Smooth muscle cell of the brain vasculature (primary cell): Measurements from ENCODE around the gene MRPS34.

Source experiments
- DNase-seq: peaks from one replicate; pipeline ENCODE4 v3.0.0-alpha.2; 2012; ENCODE audit warnings: low read depth, low spot score

Gene MRPS34

DNA sequence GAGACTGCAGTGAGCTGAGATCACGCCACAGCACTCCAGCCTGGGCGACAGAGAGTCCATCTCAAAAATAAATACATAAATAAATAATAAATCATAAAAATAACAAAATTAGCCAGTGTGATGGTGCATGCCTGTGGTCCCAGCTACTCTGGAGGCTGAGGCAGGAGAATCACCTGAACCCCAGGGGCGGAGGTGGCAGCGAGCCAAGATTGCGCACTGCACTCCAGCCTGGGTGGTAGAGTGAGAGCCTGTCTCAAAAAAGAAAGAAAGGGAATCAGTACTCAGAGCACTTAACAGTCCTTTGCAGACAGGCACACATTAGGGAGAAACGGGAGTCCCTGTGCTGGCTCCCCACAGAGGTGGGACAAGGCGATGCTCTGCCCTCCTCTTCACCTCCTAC lies 41.9 kb downstream of the MRPS34 start:
- DNase-seq = no peak

DNA sequence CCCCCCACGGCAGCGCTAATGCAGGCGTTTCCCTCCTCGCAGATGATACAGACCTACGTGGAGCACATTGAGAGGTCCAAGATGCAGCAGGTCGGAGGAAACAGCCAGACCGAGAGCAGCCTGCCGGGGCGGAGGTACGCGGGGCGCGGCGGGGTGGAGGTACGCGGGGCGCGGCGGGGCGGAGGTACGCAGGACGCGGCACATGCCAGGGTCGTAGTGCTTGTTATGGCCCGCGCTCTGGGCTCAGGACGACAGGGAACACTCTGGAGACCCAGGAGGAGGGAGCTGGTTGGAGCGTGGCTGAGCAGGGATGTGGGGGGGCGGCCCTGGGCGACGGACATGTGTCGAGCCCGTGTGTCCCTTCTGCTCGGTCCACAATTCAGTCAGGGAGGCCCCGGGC lies 43.5 kb downstream of the MRPS34 start:
- DNase-seq = no peak

DNA sequence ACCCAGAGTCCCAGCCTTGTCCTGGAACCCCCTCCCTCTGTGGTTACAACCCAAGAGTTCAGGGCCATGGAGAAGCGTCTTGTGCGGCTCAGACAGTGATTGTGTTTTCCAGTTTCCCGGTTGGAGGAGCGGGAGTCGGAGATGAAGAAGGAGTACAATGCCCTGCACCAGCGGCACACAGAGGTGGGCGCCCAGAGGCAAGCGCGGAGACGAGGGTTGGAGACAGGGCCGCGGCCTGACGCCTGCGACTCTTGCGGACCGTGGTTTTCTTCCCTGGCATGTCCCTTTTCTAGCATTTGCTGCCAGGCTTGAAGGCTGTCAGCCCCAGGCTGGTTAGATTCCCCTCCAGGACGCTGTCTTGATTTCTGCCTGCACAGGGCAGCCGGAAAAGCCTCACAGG lies 43.9 kb downstream of the MRPS34 start:
- no peak for DNase-seq

DNA sequence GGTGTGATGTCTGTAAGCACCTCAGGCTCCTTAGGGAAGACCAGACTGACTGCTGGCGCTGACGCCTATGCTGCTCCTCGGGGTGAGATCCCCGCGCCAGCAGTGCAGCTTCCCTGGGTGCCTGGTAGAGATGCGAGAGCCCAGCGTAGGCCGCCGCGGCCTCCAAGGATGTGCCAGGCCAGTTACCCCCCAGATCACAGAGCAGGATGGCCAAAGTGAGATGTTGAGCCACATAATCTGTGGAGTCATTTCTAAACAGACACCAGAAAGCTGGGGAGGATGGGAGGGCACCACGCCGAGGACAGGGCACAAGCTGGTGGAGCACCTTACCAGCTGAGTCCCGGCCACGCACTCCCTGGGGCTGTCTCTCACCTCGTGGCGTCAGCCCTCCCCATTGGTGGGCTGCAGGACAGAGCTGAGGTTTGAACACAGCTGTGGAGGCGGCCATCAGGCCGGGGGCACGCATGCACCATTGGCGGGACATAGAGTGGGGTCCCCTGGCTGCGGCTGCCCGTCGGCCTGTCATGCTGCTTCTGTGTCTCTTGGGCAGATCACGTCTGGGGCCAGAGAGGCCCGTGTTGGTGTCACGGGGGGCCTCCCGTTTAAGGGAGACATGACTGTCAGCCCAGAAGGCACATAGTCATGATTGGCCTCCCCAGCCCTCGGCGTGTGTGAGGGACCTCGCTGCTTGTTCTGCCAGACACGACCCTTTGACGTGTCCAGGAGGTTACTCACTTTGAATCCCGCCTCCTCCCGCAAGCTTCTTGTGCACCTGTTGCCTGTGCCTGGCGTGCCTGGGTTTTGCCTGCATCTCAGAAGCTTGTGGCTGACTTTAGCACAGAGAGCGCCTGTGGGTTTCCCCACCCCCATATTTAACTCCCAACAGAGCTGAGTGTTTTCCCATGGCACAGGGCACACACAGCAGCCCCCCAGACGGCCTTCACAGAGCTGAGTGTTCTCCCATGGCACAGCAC lies 45.0 kb downstream of the MRPS34 start:
- no peak for DNase-seq

DNA sequence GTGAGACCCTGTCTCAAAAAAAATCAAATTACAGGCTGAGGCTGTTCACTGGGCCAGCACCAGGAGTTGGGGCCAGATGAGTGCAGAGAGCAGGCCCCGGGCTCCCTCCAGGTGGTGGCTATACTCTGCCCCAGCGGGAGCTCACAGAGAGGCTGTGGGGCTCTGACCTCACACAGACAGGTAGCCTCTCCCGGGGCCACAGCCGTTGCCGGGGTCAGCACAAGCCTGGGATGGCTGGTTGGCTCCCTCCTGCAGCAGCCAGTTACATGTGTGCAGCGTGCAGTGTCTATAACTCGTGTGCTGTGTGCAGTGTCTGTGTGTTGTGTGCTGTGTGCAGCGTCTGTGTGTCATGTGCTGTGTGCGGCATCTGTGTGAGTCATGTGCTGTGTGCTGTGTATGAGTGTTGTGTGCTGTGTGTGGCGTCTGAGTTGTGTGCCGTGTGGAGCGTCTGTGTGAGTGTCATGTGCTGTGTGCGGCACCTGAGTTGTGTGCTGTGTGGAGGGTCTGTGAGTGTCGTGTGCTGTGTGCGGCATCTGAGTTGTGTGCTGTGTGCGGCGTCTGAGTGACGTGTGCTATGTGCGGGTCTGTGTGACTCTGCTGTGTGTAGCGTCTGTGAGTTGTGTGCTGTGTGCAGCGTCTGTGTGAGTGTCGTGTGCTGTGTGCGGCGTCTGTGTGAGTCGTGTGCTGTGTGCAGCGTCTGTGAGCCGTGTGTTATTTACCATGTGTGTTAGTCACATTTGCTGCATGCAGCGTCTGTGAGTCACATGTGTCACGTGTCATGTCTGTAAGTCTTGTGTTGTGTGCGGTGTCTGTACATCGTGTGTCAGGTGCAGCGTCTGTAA lies 46.1 kb downstream of the MRPS34 start:
- no peak for DNase-seq

DNA sequence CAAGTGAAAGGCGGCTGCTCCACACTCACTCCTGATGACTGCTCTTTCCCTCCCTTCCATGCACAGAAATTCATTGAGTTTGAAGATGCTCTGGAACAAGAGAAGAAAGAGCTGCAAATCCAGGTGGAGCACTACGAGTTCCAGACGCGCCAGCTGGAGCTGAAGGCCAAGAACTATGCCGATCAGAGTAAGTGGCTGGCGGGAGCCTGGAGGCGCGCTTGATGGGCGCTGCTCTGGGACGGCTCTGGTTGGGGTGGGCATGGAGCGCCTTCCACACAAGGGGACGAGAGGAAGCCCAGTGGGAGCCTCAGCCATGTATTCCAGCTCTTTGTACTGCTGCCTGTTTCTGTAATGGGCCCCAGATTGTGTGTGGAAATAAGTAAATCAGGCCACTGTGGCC lies 48.4 kb downstream of the MRPS34 start:
- no peak for DNase-seq

DNA sequence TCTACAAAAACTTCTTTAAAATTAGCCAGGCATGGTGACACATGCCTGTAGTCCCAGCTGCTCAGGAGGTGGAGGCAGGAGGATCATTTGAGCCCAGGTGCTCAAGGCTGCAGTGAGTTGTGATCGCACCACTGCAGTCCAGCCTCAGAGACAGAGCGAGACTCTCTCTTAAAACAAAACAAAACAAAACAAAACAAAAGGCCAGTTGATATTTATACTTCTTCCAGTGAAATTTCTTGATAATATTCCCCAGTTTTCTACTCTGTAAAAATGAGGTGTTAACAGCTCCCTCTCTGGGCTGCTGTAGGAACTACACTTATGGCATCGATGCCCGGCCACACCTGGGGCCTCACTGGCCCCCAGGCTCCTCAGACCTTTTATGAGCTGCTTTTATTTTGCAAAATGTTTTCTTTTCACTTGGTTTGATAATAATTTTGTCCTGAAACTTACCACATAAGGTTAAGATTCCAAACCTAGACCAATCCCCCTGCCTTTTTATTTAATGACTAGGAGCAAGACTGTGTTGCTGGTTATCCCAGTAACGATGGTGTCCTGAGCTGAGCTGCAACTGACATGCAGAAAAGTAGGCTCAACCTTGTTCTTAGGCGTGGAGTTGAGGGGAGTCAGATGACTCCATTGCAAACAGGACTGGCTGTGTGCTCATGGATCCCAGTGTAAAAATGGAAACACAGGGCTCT lies 49.3 kb downstream of the MRPS34 start:
- DNase-seq = no peak
